GM12874 (cell line): ENCODE results near the gene NLGN4Y.

Experiments used
- CTCF ChIP-seq: IDR thresholded peaks from 2 replicates; pipeline ENCODE4 v1.5.1; 2011; ENCODE audit warnings: low read depth, mild to moderate bottlenecking, control low read depth, low read length, moderate library complexity; ENCODE audit not compliant: insufficient read depth

The NLGN4Y gene

DNA sequence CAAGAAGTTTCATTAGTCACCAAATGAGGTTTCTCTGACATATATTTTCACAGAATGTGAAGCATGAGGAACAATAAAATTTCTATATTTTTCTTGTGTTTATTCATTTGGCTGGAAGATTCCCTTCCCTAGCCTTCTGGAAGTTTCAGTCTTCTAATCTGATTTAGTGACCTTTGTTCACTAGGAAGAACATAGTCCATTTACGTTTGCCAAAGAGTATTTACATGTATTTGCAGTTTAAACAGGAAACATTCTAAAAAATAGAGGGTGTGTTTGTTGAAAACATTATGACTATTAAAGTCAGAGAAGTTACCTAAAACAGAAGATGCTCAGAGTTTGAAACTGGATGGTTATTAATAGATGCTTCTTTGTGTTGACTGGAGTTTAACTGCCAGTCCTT lies 238.6 kb downstream of the NLGN4Y start:
- TF ChIP-seq CTCF: no peak

- no peak for TF ChIP-seq CTCF
Observed at GRCh38 chrY:14763600-14763999, 239.3 kb downstream of the NLGN4Y start.

DNA sequence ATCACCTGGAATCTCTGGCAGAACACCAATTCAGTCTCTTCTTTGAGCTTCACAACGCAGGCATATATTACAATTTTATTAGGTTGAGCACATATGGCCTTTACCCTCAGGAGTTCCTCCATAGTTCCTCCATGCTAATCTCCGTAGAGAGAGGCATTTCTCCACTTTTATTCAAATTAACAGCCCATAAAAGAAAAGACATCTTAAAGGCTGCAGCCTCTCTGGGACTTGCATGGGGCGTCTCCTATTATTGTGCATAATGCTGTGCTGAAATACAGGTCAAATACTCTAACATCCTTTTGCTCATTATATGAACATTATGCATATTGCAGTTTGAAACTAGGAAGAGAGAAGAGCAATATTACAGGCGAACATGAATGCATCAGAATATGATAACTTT lies 253.9 kb downstream of the NLGN4Y start:
- no peak for TF ChIP-seq CTCF

- TF ChIP-seq CTCF: no peak
Observed at GRCh38 chrY:14793104-14793503, 268.8 kb downstream of the NLGN4Y start.

DNA sequence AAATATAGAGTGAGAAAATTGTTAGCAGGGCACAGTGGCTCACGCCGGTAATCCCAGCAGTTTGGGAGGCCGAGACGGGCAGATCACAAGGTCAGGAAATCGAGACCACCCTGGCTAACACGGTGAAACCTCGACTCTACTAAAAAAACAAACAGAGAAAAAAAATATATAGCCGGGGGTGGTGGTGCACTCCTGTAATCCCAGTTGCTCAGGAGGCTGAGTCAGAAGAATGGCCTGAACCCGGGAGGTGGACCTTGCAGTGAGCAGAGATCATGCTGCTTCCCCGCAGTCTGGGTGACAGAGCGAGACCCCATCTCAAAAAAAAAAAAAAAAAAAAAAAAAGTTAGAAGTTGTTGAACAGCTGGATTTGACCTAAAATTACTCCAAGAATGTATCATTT lies 269.3 kb downstream of the NLGN4Y start:
- no peak for TF ChIP-seq CTCF

DNA sequence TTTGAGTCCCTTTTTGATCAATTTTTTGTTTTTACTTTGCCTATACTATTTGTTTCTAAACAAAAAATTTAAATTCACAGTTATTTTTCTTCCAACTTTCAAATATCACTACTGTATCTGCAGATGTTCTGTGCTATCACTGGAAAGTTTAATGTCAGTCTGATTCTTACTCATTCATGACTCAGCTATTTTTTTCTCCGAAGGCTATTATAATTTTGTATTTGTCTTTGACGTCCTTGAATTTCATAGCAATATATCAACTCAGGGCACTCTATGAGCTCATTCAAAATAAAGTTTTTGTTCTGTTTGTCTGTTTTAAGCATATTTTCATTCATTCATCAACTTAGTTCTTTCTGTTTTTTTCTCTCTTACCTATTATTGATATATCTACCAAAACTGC lies 273.7 kb downstream of the NLGN4Y start:
- TF ChIP-seq CTCF: no peak

- no peak for TF ChIP-seq CTCF
Observed at GRCh38 chrY:14801096-14801495, 276.8 kb downstream of the NLGN4Y start.

GRCh38 chrY:14802125-14802524 lies 277.8 kb downstream of the NLGN4Y start:
- TF ChIP-seq CTCF: no peak
